Left ventricle myocardium superior (tissue), 1 donor: Measurements from ENCODE around the gene CNTRL. TPM values are rescaled to one million over a fixed set of nuclear protein-coding genes. Genes with fewer than 3 reads are reported as not detected.
A peak's percentile ranks its signal among the peaks of the same experiment; 100 is the strongest.

Experiments used
- ATAC-seq: fragments of 200-7000 bp; cut with Tn5 transposase; one replicate; pipeline ENCODE4 v1.9.1; 2020; ENCODE audit warnings: mild to moderate bottlenecking, moderate library complexity
- DNase-seq: peaks from one replicate; pipeline ENCODE4 v3.0.0-alpha.2; 2020
- intact Hi-C: fragments of 100-400 bp; cut with micrococcal nuclease; formaldehyde crosslinking; loops from one replicate; pipeline ENCODE4 v1.11.0; 2022
- total RNA-seq: library from RNA; stranded (reverse); fragmentation: NEBNext Ultra II Directional; extraction: Animal tissue kit (Norgen Biotek cat#: 25700); gene quantifications from one replicate; pipeline ENCODE4 v1.2.1, GENCODE V29; 2021
- donor health status: DM: no; HTN: yes; CAD: no; lungs with severe emphysema.

The CNTRL gene
- total RNA-seq, 1 donor from 2014 or later = 4.2 TPM

- DNase-seq = no peak
- ATAC-seq = no peak
- intact Hi-C loops = loop anchor here (10.0 kb wide), 1 partner anchor 87 kb away; no protein-coding TSS in a partner anchor
Measured at GRCh38 chr9:121217609-121218292, 143.0 kb downstream of the CNTRL start.

GRCh38 chr9:121218357-121219027 is 143.7 kb downstream of the CNTRL start:
- intact Hi-C loops = loop anchor here (10.0 kb wide), 1 partner anchor 86 kb away; no protein-coding TSS in a partner anchor
- ATAC-seq (no peak), DNase-seq (no peak)

- no peak for ATAC-seq
- no peak for DNase-seq
- intact Hi-C loops = loop anchor here (10.0 kb wide), 1 partner anchor 85 kb away; no protein-coding TSS in a partner anchor
Measured at GRCh38 chr9:121219530-121219929, 144.8 kb downstream of the CNTRL start.

- no peak for ATAC-seq
- no peak for DNase-seq
- intact Hi-C loops = no loop called here
Measured at GRCh38 chr9:121220996-121221663, 146.4 kb downstream of the CNTRL start.

GRCh38 chr9:121221664-121222055 is 146.9 kb downstream of the CNTRL start:
- DNase-seq = no peak
- intact Hi-C loops = loop anchor here (2.0 kb wide), 1 partner anchor 59 kb away; no protein-coding TSS in a partner anchor

GRCh38 chr9:121222524-121223171 is 147.9 kb downstream of the CNTRL start:
- DNase-seq (no peak), ATAC-seq (peak; percentile 41)
- intact Hi-C loops = loop anchor here (2.0 kb wide), 1 partner anchor 58 kb away; no protein-coding TSS in a partner anchor

More at GRCh38 chr9:121221664-121222055, 146.9 kb downstream of the CNTRL start:
- ATAC-seq = no peak

GRCh38 chr9:121225240-121225639 is 150.5 kb downstream of the CNTRL start:
- ATAC-seq = no peak
- intact Hi-C loops = no loop called here

GRCh38 chr9:121226175-121226574 is 151.4 kb downstream of the CNTRL start:
- ATAC-seq = no peak
- intact Hi-C loops = no loop called here
- DNase-seq = no peak

More at GRCh38 chr9:121225240-121225639, 150.5 kb downstream of the CNTRL start:
- no peak for DNase-seq

Other genes starting within 250 kb of the CNTRL start
- gene PSMD5, start 232.0 kb upstream of the CNTRL start, total RNA-seq = 14.0 TPM
- gene PHF19, start 197.8 kb upstream of the CNTRL start, total RNA-seq = 9.5 TPM
- 2.4 TPM for gene TRAF1, start 148.2 kb upstream of the CNTRL start, total RNA-seq
- 0.69 TPM for gene C5, start 24.7 kb upstream of the CNTRL start, total RNA-seq
- gene RAB14, start 126.9 kb downstream of the CNTRL start, total RNA-seq = 57.7 TPM
- 717 TPM for gene GSN, start 193.2 kb downstream of the CNTRL start, total RNA-seq